Stimulated activated CD4-positive, alpha-beta T cell treated with anti-CD3 and anti-CD28 coated beads, Interleukin-1b, Interleukin-23, amount 100 ng/mL, for 24 hours (primary cell): ENCODE results near the gene GABRR1.

ENCODE experiments used
- DNase-seq, 4 experiments: peaks; one replicate each; pipeline ENCODE4 v3.0.0-alpha.2; 2020; ENCODE audit warnings: low read depth in 4 of 4, low spot score in 1 of 4

GABRR1 gene

GRCh38 chr6:89216411-89216810, 747 bp downstream of the GABRR1 start:
- DNase-seq = no peak

- DNase-seq = no peak
Measured at GRCh38 chr6:89215391-89215790, 1.8 kb downstream of the GABRR1 start.

- no peak for DNase-seq
Measured at GRCh38 chr6:89214197-89214596, 3.0 kb downstream of the GABRR1 start.

- no peak for DNase-seq
Measured at GRCh38 chr6:89212472-89212871, 4.7 kb downstream of the GABRR1 start.

- no peak for DNase-seq
Measured at GRCh38 chr6:89209457-89209856, 7.7 kb downstream of the GABRR1 start.

GRCh38 chr6:89208551-89208950, 8.6 kb downstream of the GABRR1 start:
- DNase-seq = no peak

- DNase-seq = no peak
Measured at GRCh38 chr6:89205819-89206218, 11.3 kb downstream of the GABRR1 start.

GRCh38 chr6:89204096-89204495, 13.1 kb downstream of the GABRR1 start:
- no peak for DNase-seq

GRCh38 chr6:89200706-89201215, 16.4 kb downstream of the GABRR1 start:
- DNase-seq = no peak

- no peak for DNase-seq
Measured at GRCh38 chr6:89199579-89199978, 17.6 kb downstream of the GABRR1 start.

GRCh38 chr6:89198235-89198634, 18.9 kb downstream of the GABRR1 start:
- no peak for DNase-seq

- no peak for DNase-seq
Measured at GRCh38 chr6:89197141-89197540, 20.0 kb downstream of the GABRR1 start.

GRCh38 chr6:89194559-89194958, 22.6 kb downstream of the GABRR1 start:
- DNase-seq = no peak

- no peak for DNase-seq
Measured at GRCh38 chr6:89190741-89191140, 26.4 kb downstream of the GABRR1 start.

- DNase-seq = no peak
Measured at GRCh38 chr6:89187504-89187903, 29.7 kb downstream of the GABRR1 start.

GRCh38 chr6:89186762-89187161, 30.4 kb downstream of the GABRR1 start:
- DNase-seq = no peak

GRCh38 chr6:89184344-89184743, 32.8 kb downstream of the GABRR1 start:
- no peak for DNase-seq

GRCh38 chr6:89183294-89183693, 33.9 kb downstream of the GABRR1 start:
- no peak for DNase-seq

GRCh38 chr6:89180971-89181370, 36.2 kb downstream of the GABRR1 start:
- no peak for DNase-seq

GRCh38 chr6:89180112-89180511, 37.0 kb downstream of the GABRR1 start:
- DNase-seq = no peak

GRCh38 chr6:89173634-89174033, 43.5 kb downstream of the GABRR1 start:
- DNase-seq = no peak

- DNase-seq = no peak
Measured at GRCh38 chr6:89172131-89172530, 45.0 kb downstream of the GABRR1 start.

- no peak for DNase-seq
Measured at GRCh38 chr6:89162047-89162371, 55.1 kb downstream of the GABRR1 start.
